HuH-7 (cell line): ENCODE results near the gene PTPRN.
"Not testable (repeated sequence)": the region's sequence is repeated elsewhere in the genome, so short reads cannot be mapped to it uniquely, and the experiment has no call there.

ENCODE experiments used
- DNase-seq: peaks from one replicate; pipeline ENCODE4 v3.0.0; 2011; ENCODE audit warnings: low spot score

Gene PTPRN

GRCh38 chr2:219306047-219306446 is 3.2 kb downstream of the PTPRN start:
- no peak for DNase-seq

GRCh38 chr2:219304223-219304622 is 5.0 kb downstream of the PTPRN start:
- no peak for DNase-seq

GRCh38 chr2:219302412-219302968 is 6.7 kb downstream of the PTPRN start:
- DNase-seq, result no peak

- no peak for DNase-seq
Measured at GRCh38 chr2:219300022-219300421, 9.2 kb downstream of the PTPRN start.

GRCh38 chr2:219299372-219299760 is 9.8 kb downstream of the PTPRN start:
- no peak for DNase-seq

- peak; percentile 92 for DNase-seq
Measured at GRCh38 chr2:219298759-219299371, 10.3 kb downstream of the PTPRN start.

GRCh38 chr2:219297766-219298456 is 11.3 kb downstream of the PTPRN start:
- no peak for DNase-seq

- DNase-seq, result no peak
Measured at GRCh38 chr2:219296631-219297391, 12.4 kb downstream of the PTPRN start.

- no peak for DNase-seq
Measured at GRCh38 chr2:219296142-219296541, 13.1 kb downstream of the PTPRN start.

GRCh38 chr2:219294356-219295351 is 14.5 kb downstream of the PTPRN start:
- DNase-seq, result peak; percentile 97

- no peak for DNase-seq
Measured at GRCh38 chr2:219293736-219294231, 15.4 kb downstream of the PTPRN start.

- no peak for DNase-seq
Measured at GRCh38 chr2:219292616-219293015, 16.6 kb downstream of the PTPRN start.

GRCh38 chr2:219291910-219292490 is 17.2 kb downstream of the PTPRN start:
- no peak for DNase-seq

- no peak for DNase-seq
Measured at GRCh38 chr2:219291394-219291793, 17.8 kb downstream of the PTPRN start.

GRCh38 chr2:219290381-219291171 is 18.6 kb downstream of the PTPRN start:
- DNase-seq, result no peak

GRCh38 chr2:219289537-219290361 is 19.5 kb downstream of the PTPRN start:
- DNase-seq, result no peak

GRCh38 chr2:219289195-219289536 is 20.0 kb downstream of the PTPRN start:
- no peak for DNase-seq

GRCh38 chr2:219287580-219288265 is 21.5 kb downstream of the PTPRN start:
- no peak for DNase-seq

- not testable (repeated sequence) for DNase-seq
Measured at GRCh38 chr2:219287116-219287440, 22.1 kb downstream of the PTPRN start.
